ENCODE results near the gene PDE6G.

Gene PDE6G

GRCh38 chr17:81660441-81660840, 4.1 kb upstream of the PDE6G start:
- DNase-seq: no peak

- no peak for DNase-seq
Measured at GRCh38 chr17:81659038-81659437, 2.7 kb upstream of the PDE6G start.

- no peak for DNase-seq
Measured at GRCh38 chr17:81656835-81657234, 493 bp upstream of the PDE6G start.

GRCh38 chr17:81655378-81656117, 794 bp downstream of the PDE6G start:
- DNase-seq: no peak

GRCh38 chr17:81652906-81653771, 3.2 kb downstream of the PDE6G start:
- no peak for DNase-seq

GRCh38 chr17:81651692-81652091, 4.7 kb downstream of the PDE6G start:
- peak; percentile 58 to 62 for DNase-seq

GRCh38 chr17:81650951-81651350, 5.4 kb downstream of the PDE6G start:
- DNase-seq: no peak

- DNase-seq: no peak
Measured at GRCh38 chr17:81648707-81649085, 7.6 kb downstream of the PDE6G start.

- DNase-seq: no peak
Measured at GRCh38 chr17:81648013-81648706, 8.2 kb downstream of the PDE6G start.

GRCh38 chr17:81647640-81648012, 8.7 kb downstream of the PDE6G start:
- no peak for DNase-seq

- no peak for DNase-seq
Measured at GRCh38 chr17:81646869-81647600, 9.3 kb downstream of the PDE6G start.

- DNase-seq: no peak
Measured at GRCh38 chr17:81644976-81645952, 11.1 kb downstream of the PDE6G start.

GRCh38 chr17:81644496-81644895, 11.8 kb downstream of the PDE6G start:
- no peak for DNase-seq

- DNase-seq: no peak
Measured at GRCh38 chr17:81641825-81642489, 14.4 kb downstream of the PDE6G start.

- DNase-seq: no peak
Measured at GRCh38 chr17:81640011-81640410, 16.3 kb downstream of the PDE6G start.

GRCh38 chr17:81638683-81639082, 17.7 kb downstream of the PDE6G start:
- DNase-seq: no peak

GRCh38 chr17:81636505-81637288, 19.6 kb downstream of the PDE6G start, which contains the start of the genes NPLOC4 and TSPAN10:
Gene NPLOC4 (minus strand): TSS chr17:81637112. CDS start chr17:81636930, 182 bp downstream.
Gene TSPAN10 (plus strand): TSS chr17:81637196. CDS start chr17:81642413, 5,217 bp downstream.
- peak; percentile 85 to 87 for DNase-seq

- DNase-seq: no peak
Measured at GRCh38 chr17:81635973-81636504, 20.3 kb downstream of the PDE6G start.

- DNase-seq: no peak
Measured at GRCh38 chr17:81635431-81635830, 20.9 kb downstream of the PDE6G start.

- no peak for DNase-seq
Measured at GRCh38 chr17:81631482-81631881, 24.9 kb downstream of the PDE6G start.

Measured in SHP77 (cell line).